Fibroblast of the aortic adventitia (primary cell): Measurements from ENCODE around the gene WDR27. TPM values are rescaled to one million over a fixed set of nuclear protein-coding genes. Genes with fewer than 3 reads are reported as not detected.
A peak's percentile ranks its signal among the peaks of the same experiment; 100 is the strongest.

Experiments
- DNase-seq: peaks from one replicate; pipeline ENCODE4 v3.0.0-alpha.2; 2010; ENCODE audit warnings: low read depth
- H3K4me3 ChIP-seq: 2 replicates; pipeline ENCODE4 v1.5.1; 2011; ENCODE audit warnings: low read depth, mild to moderate bottlenecking, control low read depth, low read length, moderate library complexity
- CTCF ChIP-seq: IDR thresholded peaks from 2 replicates; pipeline ENCODE4 v1.5.1; 2011; ENCODE audit warnings: mild to moderate bottlenecking, low read length, control low read depth, inconsistent platforms; ENCODE audit not compliant: insufficient read depth
- total RNA-seq: library from RNA; depleted of rRNA; stranded (reverse); fragments of >200 nt; gene quantifications from 2 replicates; pipeline ENCODE4 v1.2.3, GENCODE V29; 2012; ENCODE audit warnings: low replicate concordance

The WDR27 gene
- total RNA-seq, 1 donor = 19.9 TPM

- TF ChIP-seq CTCF = no peak
- DNase-seq = no peak
- no peak overlapping the region for H3K4me3 ChIP-seq
Measured at GRCh38 chr6:169500688-169501087, 201.1 kb downstream of the WDR27 start.

- peak; percentile 25 for DNase-seq
- no peak overlapping the region for H3K4me3 ChIP-seq
- no peak for TF ChIP-seq CTCF
Measured at GRCh38 chr6:169499848-169500247, 202.0 kb downstream of the WDR27 start.

- TF ChIP-seq CTCF = no peak
- no peak for DNase-seq
- no peak overlapping the region for H3K4me3 ChIP-seq
Measured at GRCh38 chr6:169498916-169499513, 202.8 kb downstream of the WDR27 start.

- no peak for TF ChIP-seq CTCF
- peak; percentile 89 for DNase-seq
- no peak overlapping the region for H3K4me3 ChIP-seq
Measured at GRCh38 chr6:169495601-169496000, 206.2 kb downstream of the WDR27 start.

- no peak for DNase-seq
- H3K4me3 ChIP-seq = no peak overlapping the region
- no peak for TF ChIP-seq CTCF
Measured at GRCh38 chr6:169494038-169494437, 207.8 kb downstream of the WDR27 start.

- no peak for TF ChIP-seq CTCF
- no peak for DNase-seq
- H3K4me3 ChIP-seq = no peak overlapping the region
Measured at GRCh38 chr6:169491482-169491881, 210.3 kb downstream of the WDR27 start.

GRCh38 chr6:169490830-169491229, 211.0 kb downstream of the WDR27 start:
- peak; percentile 73 for DNase-seq
- H3K4me3 ChIP-seq = no peak overlapping the region
- TF ChIP-seq CTCF = no peak
